HG03196 (cell line): ENCODE results near the gene SLC25A2.
"Not testable (repeated sequence)": the region's sequence is repeated elsewhere in the genome, so short reads cannot be mapped to it uniquely, and the experiment has no call there.

Experiments
- ATAC-seq: cut with Tn5 transposase; IDR thresholded peaks from one replicate; pipeline ENCODE4 v1.9.1; 2021; ENCODE audit not compliant: unreplicated experiment

The SLC25A2 gene

GRCh38 chr5:141316963-141317362 lies 13.1 kb upstream of the SLC25A2 start:
- ATAC-seq: not testable (repeated sequence)

- no peak for ATAC-seq
These were observed 9.9 kb upstream of the SLC25A2 start for GRCh38 chr5:141313711-141314110.

- ATAC-seq: no peak
These were observed 2.8 kb upstream of the SLC25A2 start for GRCh38 chr5:141306630-141307029.

GRCh38 chr5:141298376-141298775 lies 5.5 kb downstream of the SLC25A2 start:
- no peak for ATAC-seq

GRCh38 chr5:141272906-141273305 lies 30.9 kb downstream of the SLC25A2 start:
- ATAC-seq: no peak

- ATAC-seq: no peak
These were observed 34.7 kb downstream of the SLC25A2 start for GRCh38 chr5:141269195-141269594.

GRCh38 chr5:141261238-141261546 lies 42.7 kb downstream of the SLC25A2 start:
- no peak for ATAC-seq

- no peak for ATAC-seq
These were observed 43.2 kb downstream of the SLC25A2 start for GRCh38 chr5:141260458-141261237.

GRCh38 chr5:141258948-141259347 lies 44.9 kb downstream of the SLC25A2 start:
- ATAC-seq: no peak

GRCh38 chr5:141258464-141258863 lies 45.4 kb downstream of the SLC25A2 start:
- ATAC-seq: no peak
